Measurements from ENCODE around the gene ALOXE3. TPM values are rescaled to one million over a fixed set of nuclear protein-coding genes. Genes with fewer than 3 reads are reported as not detected.

ALOXE3 gene
- total and polyA plus RNA-seq, 2 experiments from 2014 or later, result 0.10 to 0.27 TPM

- H4K20me1 ChIP-seq (replicated peaks; ENCODE audit: insufficient read depth), result no peaks in the 10 kb centered on the region
- H2AFZ ChIP-seq, result no peak overlapping the region
- DNase-seq (ENCODE audit: low spot score) (no peak), ATAC-seq (no peak)
- H3K79me2 ChIP-seq (replicated peaks; ENCODE audit: insufficient read depth), result no peaks in the 10 kb centered on the region
- H3K9me2 ChIP-seq (ENCODE audit: insufficient read depth), result no peaks in the 10 kb centered on the region
- 0 out of 2 replicates have a peak, but pooled peaks cover 5% of the 10 kb centered on the region for H3K27me3 ChIP-seq (ENCODE audit: insufficient read depth)
- no peak overlapping the region for H3K27ac Mint-ChIP-seq
- no peaks in the 10 kb centered on the region for H3K9me3 Mint-ChIP-seq
- H3K36me3 ChIP-seq (ENCODE audit: insufficient read depth), result no peaks in the 10 kb centered on the region
- no peak overlapping the region for H3K4me3 Mint-ChIP-seq
- no peaks in the 10 kb centered on the region for H3K36me3 Mint-ChIP-seq (ENCODE audit: low read depth)
- no peak overlapping the region for H3K27ac ChIP-seq (ENCODE audit: low read depth)
- no peaks in the 10 kb centered on the region for H3F3A ChIP-seq (replicated peaks; ENCODE audit: low read depth)
- TF ChIP-seq, protein P1, sequence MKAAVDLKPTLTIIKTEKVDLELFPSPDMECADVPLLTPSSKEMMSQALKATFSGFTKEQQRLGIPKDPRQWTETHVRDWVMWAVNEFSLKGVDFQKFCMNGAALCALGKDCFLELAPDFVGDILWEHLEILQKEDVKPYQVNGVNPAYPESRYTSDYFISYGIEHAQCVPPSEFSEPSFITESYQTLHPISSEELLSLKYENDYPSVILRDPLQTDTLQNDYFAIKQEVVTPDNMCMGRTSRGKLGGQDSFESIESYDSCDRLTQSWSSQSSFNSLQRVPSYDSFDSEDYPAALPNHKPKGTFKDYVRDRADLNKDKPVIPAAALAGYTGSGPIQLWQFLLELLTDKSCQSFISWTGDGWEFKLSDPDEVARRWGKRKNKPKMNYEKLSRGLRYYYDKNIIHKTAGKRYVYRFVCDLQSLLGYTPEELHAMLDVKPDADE (IDR thresholded peaks at IDR 0.05), result no peak
- no peak for TF ChIP-seq STAT1 (IDR thresholded peaks at IDR 0.05; ENCODE audit: unreplicated experiment)
- TF ChIP-seq CREB1 (CRISPR knock-in tag; IDR thresholded peaks at IDR 0.05; ENCODE audit: low read depth), result no peak
- no peak for TF ChIP-seq POLR2AphosphoS5 (IDR thresholded peaks at IDR 0.05; ENCODE audit: low read depth)
- TF ChIP-seq CTCF (conservative IDR thresholded peaks at IDR 0.05; ENCODE audit: low read depth in 2 of 2), result no peak
- TF ChIP-seq, protein P2, sequence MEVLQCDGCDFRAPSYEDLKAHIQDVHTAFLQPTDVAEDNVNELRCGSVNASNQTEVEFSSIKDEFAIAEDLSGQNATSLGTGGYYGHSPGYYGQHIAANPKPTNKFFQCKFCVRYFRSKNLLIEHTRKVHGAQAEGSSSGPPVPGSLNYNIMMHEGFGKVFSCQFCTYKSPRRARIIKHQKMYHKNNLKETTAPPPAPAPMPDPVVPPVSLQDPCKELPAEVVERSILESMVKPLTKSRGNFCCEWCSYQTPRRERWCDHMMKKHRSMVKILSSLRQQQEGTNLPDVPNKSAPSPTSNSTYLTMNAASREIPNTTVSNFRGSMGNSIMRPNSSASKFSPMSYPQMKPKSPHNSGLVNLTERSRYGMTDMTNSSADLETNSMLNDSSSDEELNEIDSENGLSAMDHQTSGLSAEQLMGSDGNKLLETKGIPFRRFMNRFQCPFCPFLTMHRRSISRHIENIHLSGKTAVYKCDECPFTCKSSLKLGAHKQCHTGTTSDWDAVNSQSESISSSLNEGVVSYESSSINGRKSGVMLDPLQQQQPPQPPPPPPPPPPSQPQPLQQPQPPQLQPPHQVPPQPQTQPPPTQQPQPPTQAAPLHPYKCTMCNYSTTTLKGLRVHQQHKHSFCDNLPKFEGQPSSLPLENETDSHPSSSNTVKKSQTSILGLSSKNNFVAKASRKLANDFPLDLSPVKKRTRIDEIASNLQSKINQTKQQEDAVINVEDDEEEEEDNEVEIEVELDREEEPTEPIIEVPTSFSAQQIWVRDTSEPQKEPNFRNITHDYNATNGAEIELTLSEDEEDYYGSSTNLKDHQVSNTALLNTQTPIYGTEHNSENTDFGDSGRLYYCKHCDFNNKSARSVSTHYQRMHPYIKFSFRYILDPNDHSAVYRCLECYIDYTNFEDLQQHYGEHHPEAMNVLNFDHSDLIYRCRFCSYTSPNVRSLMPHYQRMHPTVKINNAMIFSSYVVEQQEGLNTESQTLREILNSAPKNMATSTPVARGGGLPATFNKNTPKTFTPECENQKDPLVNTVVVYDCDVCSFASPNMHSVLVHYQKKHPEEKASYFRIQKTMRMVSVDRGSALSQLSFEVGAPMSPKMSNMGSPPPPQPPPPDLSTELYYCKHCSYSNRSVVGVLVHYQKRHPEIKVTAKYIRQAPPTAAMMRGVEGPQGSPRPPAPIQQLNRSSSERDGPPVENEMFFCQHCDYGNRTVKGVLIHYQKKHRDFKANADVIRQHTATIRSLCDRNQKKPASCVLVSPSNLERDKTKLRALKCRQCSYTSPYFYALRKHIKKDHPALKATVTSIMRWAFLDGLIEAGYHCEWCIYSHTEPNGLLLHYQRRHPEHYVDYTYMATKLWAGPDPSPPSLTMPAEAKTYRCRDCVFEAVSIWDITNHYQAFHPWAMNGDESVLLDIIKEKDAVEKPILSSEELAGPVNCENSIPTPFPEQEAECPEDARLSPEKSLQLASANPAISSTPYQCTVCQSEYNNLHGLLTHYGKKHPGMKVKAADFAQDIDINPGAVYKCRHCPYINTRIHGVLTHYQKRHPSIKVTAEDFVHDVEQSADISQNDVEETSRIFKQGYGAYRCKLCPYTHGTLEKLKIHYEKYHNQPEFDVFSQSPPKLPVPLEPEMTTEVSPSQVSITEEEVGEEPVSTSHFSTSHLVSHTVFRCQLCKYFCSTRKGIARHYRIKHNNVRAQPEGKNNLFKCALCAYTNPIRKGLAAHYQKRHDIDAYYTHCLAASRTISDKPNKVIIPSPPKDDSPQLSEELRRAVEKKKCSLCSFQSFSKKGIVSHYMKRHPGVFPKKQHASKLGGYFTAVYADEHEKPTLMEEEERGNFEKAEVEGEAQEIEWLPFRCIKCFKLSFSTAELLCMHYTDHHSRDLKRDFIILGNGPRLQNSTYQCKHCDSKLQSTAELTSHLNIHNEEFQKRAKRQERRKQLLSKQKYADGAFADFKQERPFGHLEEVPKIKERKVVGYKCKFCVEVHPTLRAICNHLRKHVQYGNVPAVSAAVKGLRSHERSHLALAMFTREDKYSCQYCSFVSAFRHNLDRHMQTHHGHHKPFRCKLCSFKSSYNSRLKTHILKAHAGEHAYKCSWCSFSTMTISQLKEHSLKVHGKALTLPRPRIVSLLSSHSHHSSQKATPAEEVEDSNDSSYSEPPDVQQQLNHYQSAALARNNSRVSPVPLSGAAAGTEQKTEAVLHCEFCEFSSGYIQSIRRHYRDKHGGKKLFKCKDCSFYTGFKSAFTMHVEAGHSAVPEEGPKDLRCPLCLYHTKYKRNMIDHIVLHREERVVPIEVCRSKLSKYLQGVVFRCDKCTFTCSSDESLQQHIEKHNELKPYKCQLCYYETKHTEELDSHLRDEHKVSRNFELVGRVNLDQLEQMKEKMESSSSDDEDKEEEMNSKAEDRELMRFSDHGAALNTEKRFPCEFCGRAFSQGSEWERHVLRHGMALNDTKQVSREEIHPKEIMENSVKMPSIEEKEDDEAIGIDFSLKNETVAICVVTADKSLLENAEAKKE (CRISPR knock-in tag; IDR thresholded peaks at IDR 0.05), result no peak
- TF ChIP-seq JUNB (IDR thresholded peaks at IDR 0.05; ENCODE audit: unreplicated experiment), result no peak
- TF ChIP-seq ZNF114 (CRISPR knock-in tag; IDR thresholded peaks at IDR 0.05), result no peak
- TF ChIP-seq REST (IDR thresholded peaks at IDR 0.05; ENCODE audit: unreplicated experiment), result no peak
- no peak for TF ChIP-seq ZNF331 (CRISPR knock-in tag; IDR thresholded peaks at IDR 0.05; ENCODE audit: low read depth)
- no peak for TF ChIP-seq EZH2 (IDR thresholded peaks at IDR 0.05; ENCODE audit: low read depth, unreplicated experiment)
- no peak for TF ChIP-seq EZH2phosphoT487 (IDR thresholded peaks at IDR 0.05; ENCODE audit: unreplicated experiment)
- H3K4me2 ChIP-seq, result no peak overlapping the region
- H3K27me3 Mint-ChIP-seq (ENCODE audit: insufficient read depth, low read depth, poor library complexity), result peaks cover 16% of the 10 kb centered on the region
- H3K4me3 ChIP-seq, result no peak overlapping the region
- H3K4me1 Mint-ChIP-seq, result peaks cover 14% of the 10 kb centered on the region
- no peaks in the 10 kb centered on the region for H3K4me1 ChIP-seq (ENCODE audit: insufficient read depth)
These were observed 27.2 kb downstream of the ALOXE3 start for GRCh38 chr17:8091033-8091687.

Measured in GM23338 (cell line).